WI38 (cell line): Measurements from ENCODE around the gene TEX26.

Experiments used
- H3K4me3 ChIP-seq: 2 replicates; pipeline ENCODE4 v1.5.1; 2011; ENCODE audit warnings: low read depth, mild to moderate bottlenecking, control low read depth, low read length
- CTCF ChIP-seq: IDR thresholded peaks from 2 replicates; pipeline ENCODE4 v1.5.1; 2012; ENCODE audit warnings: low read depth, mild to moderate bottlenecking, control low read depth, low read length

TEX26 gene

GRCh38 chr13:30933354-30933670 is 856 bp downstream of the TEX26 start:
- H3K4me3 ChIP-seq, result no peak overlapping the region
- no peak for TF ChIP-seq CTCF

- TF ChIP-seq CTCF, result no peak; the same call in 1 of the 2 replicates
- no peak overlapping the region for H3K4me3 ChIP-seq
Measured at GRCh38 chr13:30934381-30934780, 1.9 kb downstream of the TEX26 start.

GRCh38 chr13:30934803-30935202 is 2.3 kb downstream of the TEX26 start:
- TF ChIP-seq CTCF, result no peak
- H3K4me3 ChIP-seq, result no peak overlapping the region

- no peak for TF ChIP-seq CTCF
- H3K4me3 ChIP-seq, result no peak overlapping the region
Measured at GRCh38 chr13:30936971-30937370, 4.5 kb downstream of the TEX26 start.

- TF ChIP-seq CTCF, result no peak
- H3K4me3 ChIP-seq, result no peak overlapping the region
Measured at GRCh38 chr13:30943881-30944280, 11.4 kb downstream of the TEX26 start.

- no peak overlapping the region for H3K4me3 ChIP-seq
- TF ChIP-seq CTCF, result no peak
Measured at GRCh38 chr13:30957258-30957943, 24.9 kb downstream of the TEX26 start.

- TF ChIP-seq CTCF, result no peak
Measured at GRCh38 chr13:30959678-30960077, 27.2 kb downstream of the TEX26 start.

More at GRCh38 chr13:30959678-30960077, 27.2 kb downstream of the TEX26 start:
- H3K4me3 ChIP-seq, result no peak overlapping the region
